SK-N-SH treated with all-trans-retinoic acid at 6 μM for 48 hours (cell line): Measurements from ENCODE around the gene SPATA33.
"Not testable (repeated sequence)": the region's sequence is repeated elsewhere in the genome, so short reads cannot be mapped to it uniquely, and the experiment has no call there.

Experiments
- ATAC-seq: fragments of 200-7000 bp; cut with Tn5 transposase; 3 replicates; pipeline ENCODE4 v1.9.1; 2020; ENCODE audit warnings: mild to moderate bottlenecking, moderate library complexity
- ARNTL ChIP-seq: fragments of 450-650 bp; formaldehyde crosslinking; IDR thresholded peaks from 2 replicates; pipeline ENCODE4 v1.5.0; 2020; ENCODE audit warnings: low read depth, mild to moderate bottlenecking, moderate library complexity, borderline replicate concordance
- BACH2 ChIP-seq: fragments of 250-450 bp; sonication (Bioruptor Pico); IDR thresholded peaks from 2 replicates; pipeline ENCODE4 v1.9.0; 2021; ENCODE audit warnings: mild to moderate bottlenecking, borderline replicate concordance
- CSDC2 ChIP-seq: fragments of 250-450 bp; sonication (Bioruptor Pico); IDR thresholded peaks from 2 replicates; pipeline ENCODE4 v1.5.0; 2020; ENCODE audit warnings: mild to moderate bottlenecking, moderate library complexity
- CSRNP3 ChIP-seq: fragments of 250-450 bp; sonication (Bioruptor Pico); IDR thresholded peaks from 2 replicates; pipeline ENCODE4 v1.5.1; 2021; ENCODE audit warnings: mild to moderate bottlenecking, moderate library complexity
- ESRRG ChIP-seq: fragments of 250-450 bp; sonication (Bioruptor Pico); IDR thresholded peaks from 2 replicates; pipeline ENCODE4 v1.6.1; 2021; ENCODE audit warnings: mild to moderate bottlenecking
- GLIS3 ChIP-seq: fragments of 250-450 bp; sonication (Bioruptor Pico); IDR thresholded peaks from 2 replicates; pipeline ENCODE4 v1.5.0; 2020; ENCODE audit warnings: mild to moderate bottlenecking, moderate library complexity
- OSR1 ChIP-seq: fragments of 250-450 bp; sonication (Bioruptor Pico); IDR thresholded peaks from 2 replicates; pipeline ENCODE4 v1.8.0; 2022; ENCODE audit warnings: moderate library complexity, mild to moderate bottlenecking, inconsistent platforms
- POU6F1 ChIP-seq: fragments of 250-450 bp; sonication (Bioruptor Pico); IDR thresholded peaks from 2 replicates; pipeline ENCODE4 v1.8.0; 2021; ENCODE audit warnings: low read depth, mild to moderate bottlenecking, moderate library complexity, borderline replicate concordance
- PPARA ChIP-seq: fragments of 250-450 bp; sonication (Bioruptor Pico); IDR thresholded peaks from 2 replicates; pipeline ENCODE4 v1.5.0; 2020; ENCODE audit warnings: mild to moderate bottlenecking, borderline replicate concordance
- RARB ChIP-seq: fragments of 250-450 bp; sonication (Bioruptor Pico); IDR thresholded peaks from 2 replicates; pipeline ENCODE4 v1.8.0; 2021; ENCODE audit warnings: mild to moderate bottlenecking, moderate library complexity
- SNAI2 ChIP-seq: fragments of 250-450 bp; sonication (Bioruptor Pico); IDR thresholded peaks from 2 replicates; pipeline ENCODE4 v1.5.0; 2020; ENCODE audit warnings: mild to moderate bottlenecking, moderate library complexity
- TCF4 ChIP-seq: fragments of 250-450 bp; sonication (Bioruptor Pico); IDR thresholded peaks from 2 replicates; pipeline ENCODE4 v1.8.0; 2021; ENCODE audit warnings: mild to moderate bottlenecking, moderate library complexity, borderline replicate concordance
- TOX ChIP-seq: fragments of 250-450 bp; sonication (Bioruptor Pico); IDR thresholded peaks from 2 replicates; pipeline ENCODE4 v1.8.0; 2021; ENCODE audit warnings: mild to moderate bottlenecking, moderate library complexity, borderline replicate concordance
- ZC3H10 ChIP-seq: fragments of 250-450 bp; sonication (Bioruptor Pico); IDR thresholded peaks from 2 replicates; pipeline ENCODE4 v1.5.1; 2021; ENCODE audit warnings: mild to moderate bottlenecking, moderate library complexity
- ZFP3 ChIP-seq: fragments of 250-450 bp; sonication (Bioruptor Pico); IDR thresholded peaks from 2 replicates; pipeline ENCODE4 v1.5.0; 2020; ENCODE audit warnings: mild to moderate bottlenecking, moderate library complexity
- ZFP30 ChIP-seq: fragments of 450-650 bp; formaldehyde crosslinking; IDR thresholded peaks from 2 replicates; pipeline ENCODE4 v1.5.0; 2022; ENCODE audit warnings: mild to moderate bottlenecking, moderate library complexity
- ZNF565 ChIP-seq: fragments of 450-650 bp; formaldehyde crosslinking; conservative IDR thresholded peaks from 2 replicates; pipeline ENCODE4 v1.5.0; 2020; ENCODE audit warnings: low read depth, mild to moderate bottlenecking, moderate library complexity
- ZNF70 ChIP-seq: fragments of 450-650 bp; formaldehyde crosslinking; IDR thresholded peaks from 2 replicates; pipeline ENCODE4 v1.5.0; 2020; ENCODE audit warnings: mild to moderate bottlenecking, moderate library complexity
- ZNF8 ChIP-seq: fragments of 450-650 bp; formaldehyde crosslinking; IDR thresholded peaks from 2 replicates; pipeline ENCODE4 v1.5.0; 2020; ENCODE audit warnings: mild to moderate bottlenecking, moderate library complexity
- TF ChIP-seq, protein P1 (sequence below): fragments of 250-450 bp; sonication (Bioruptor Pico); IDR thresholded peaks from 2 replicates; pipeline ENCODE4 v1.8.0; 2020; ENCODE audit warnings: mild to moderate bottlenecking, moderate library complexity, borderline replicate concordance
- TF ChIP-seq, protein P2 (sequence below): fragments of 250-450 bp; sonication (Bioruptor Pico); IDR thresholded peaks from 2 replicates; pipeline ENCODE4 v1.5.0; 2020; ENCODE audit warnings: mild to moderate bottlenecking, moderate library complexity

The SPATA33 gene

DNA sequence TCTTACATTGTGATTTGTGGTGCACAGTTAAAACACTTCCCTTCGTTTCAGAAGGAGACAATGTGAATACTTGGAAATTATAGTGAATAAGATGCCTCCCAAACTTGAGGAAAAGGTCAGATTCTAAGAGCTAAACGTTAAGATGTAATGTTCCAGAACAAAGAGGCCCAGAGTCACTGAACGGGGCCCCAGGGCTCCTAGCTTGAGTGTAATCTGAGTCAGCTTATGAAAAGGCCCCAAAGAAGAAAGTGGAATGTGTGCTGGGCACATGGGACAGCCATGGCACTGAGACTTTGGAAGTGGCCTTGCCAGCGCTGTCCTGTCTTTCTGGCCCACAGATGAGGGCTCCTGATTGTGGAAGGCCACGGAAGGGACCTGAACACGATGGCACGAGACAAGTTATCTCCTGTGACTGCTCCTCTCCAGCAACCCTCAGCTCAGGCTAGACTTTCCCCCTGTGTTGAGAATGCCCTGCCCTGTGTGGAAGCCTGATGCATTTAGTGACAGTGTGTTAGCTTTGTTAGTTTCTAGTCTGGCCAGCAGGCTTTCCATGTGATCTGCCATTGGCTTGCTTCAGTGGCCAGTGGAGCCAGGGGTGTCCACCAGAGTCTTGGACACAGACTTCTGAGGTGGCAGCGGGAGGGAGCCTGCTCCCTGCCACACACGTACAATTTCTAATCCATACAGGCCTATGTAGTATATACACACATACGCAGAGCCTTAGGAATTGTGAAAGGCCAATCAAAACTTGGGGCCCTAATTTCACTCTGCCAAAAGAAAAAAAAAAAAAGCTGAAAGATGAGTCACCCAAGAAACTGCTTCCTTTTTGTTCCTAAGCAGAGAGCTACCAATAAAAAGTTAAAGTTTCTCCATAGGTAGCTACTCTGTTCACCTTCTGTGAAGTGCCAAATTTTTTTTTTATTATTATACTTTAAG is 13.1 kb downstream of the SPATA33 start:
- ATAC-seq: peak; percentile 67
- TF ChIP-seq OSR1 (no peak), ARNTL (CRISPR knock-in tag) (no peak), ZC3H10 (CRISPR knock-in tag) (no peak), ZNF565 (CRISPR knock-in tag) (no peak), SNAI2 (CRISPR knock-in tag) (no peak), PPARA (CRISPR knock-in tag) (no peak), ZNF8 (CRISPR knock-in tag) (no peak), POU6F1 (CRISPR knock-in tag) (no peak), TOX (CRISPR knock-in tag) (no peak), GLIS3 (no peak), CSRNP3 (CRISPR knock-in tag) (no peak), ZFP30 (no peak), TCF4 (CRISPR knock-in tag) (no peak), RARB (CRISPR knock-in tag) (no peak), ZNF70 (CRISPR knock-in tag) (no peak)
- TF ChIP-seq, protein P1, sequence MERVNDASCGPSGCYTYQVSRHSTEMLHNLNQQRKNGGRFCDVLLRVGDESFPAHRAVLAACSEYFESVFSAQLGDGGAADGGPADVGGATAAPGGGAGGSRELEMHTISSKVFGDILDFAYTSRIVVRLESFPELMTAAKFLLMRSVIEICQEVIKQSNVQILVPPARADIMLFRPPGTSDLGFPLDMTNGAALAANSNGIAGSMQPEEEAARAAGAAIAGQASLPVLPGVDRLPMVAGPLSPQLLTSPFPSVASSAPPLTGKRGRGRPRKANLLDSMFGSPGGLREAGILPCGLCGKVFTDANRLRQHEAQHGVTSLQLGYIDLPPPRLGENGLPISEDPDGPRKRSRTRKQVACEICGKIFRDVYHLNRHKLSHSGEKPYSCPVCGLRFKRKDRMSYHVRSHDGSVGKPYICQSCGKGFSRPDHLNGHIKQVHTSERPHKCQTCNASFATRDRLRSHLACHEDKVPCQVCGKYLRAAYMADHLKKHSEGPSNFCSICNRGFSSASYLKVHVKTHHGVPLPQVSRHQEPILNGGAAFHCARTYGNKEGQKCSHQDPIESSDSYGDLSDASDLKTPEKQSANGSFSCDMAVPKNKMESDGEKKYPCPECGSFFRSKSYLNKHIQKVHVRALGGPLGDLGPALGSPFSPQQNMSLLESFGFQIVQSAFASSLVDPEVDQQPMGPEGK (CRISPR knock-in tag): no peak
- TF ChIP-seq, protein P2, sequence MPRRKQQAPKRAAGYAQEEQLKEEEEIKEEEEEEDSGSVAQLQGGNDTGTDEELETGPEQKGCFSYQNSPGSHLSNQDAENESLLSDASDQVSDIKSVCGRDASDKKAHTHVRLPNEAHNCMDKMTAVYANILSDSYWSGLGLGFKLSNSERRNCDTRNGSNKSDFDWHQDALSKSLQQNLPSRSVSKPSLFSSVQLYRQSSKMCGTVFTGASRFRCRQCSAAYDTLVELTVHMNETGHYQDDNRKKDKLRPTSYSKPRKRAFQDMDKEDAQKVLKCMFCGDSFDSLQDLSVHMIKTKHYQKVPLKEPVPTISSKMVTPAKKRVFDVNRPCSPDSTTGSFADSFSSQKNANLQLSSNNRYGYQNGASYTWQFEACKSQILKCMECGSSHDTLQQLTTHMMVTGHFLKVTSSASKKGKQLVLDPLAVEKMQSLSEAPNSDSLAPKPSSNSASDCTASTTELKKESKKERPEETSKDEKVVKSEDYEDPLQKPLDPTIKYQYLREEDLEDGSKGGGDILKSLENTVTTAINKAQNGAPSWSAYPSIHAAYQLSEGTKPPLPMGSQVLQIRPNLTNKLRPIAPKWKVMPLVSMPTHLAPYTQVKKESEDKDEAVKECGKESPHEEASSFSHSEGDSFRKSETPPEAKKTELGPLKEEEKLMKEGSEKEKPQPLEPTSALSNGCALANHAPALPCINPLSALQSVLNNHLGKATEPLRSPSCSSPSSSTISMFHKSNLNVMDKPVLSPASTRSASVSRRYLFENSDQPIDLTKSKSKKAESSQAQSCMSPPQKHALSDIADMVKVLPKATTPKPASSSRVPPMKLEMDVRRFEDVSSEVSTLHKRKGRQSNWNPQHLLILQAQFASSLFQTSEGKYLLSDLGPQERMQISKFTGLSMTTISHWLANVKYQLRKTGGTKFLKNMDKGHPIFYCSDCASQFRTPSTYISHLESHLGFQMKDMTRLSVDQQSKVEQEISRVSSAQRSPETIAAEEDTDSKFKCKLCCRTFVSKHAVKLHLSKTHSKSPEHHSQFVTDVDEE (CRISPR knock-in tag): no peak

- ATAC-seq: not testable (repeated sequence)
These were observed 13.9 kb downstream of the SPATA33 start for GRCh38 chr16:89671565-89671964.

GRCh38 chr16:89672177-89672941 is 14.7 kb downstream of the SPATA33 start:
- ATAC-seq: no peak
- TF ChIP-seq PPARA (CRISPR knock-in tag): no peak
- TF ChIP-seq GLIS3: no peak
- TF ChIP-seq ZFP3 (CRISPR knock-in tag): no peak
- TF ChIP-seq, protein P1 (CRISPR knock-in tag): no peak
- no peak for TF ChIP-seq CSDC2 (CRISPR knock-in tag)
- no peak for TF ChIP-seq CSRNP3 (CRISPR knock-in tag)
- no peak for TF ChIP-seq SNAI2 (CRISPR knock-in tag)
- TF ChIP-seq ZC3H10 (CRISPR knock-in tag): no peak
- TF ChIP-seq ESRRG: no peak
- no peak for TF ChIP-seq TOX (CRISPR knock-in tag)
- TF ChIP-seq ZNF8 (CRISPR knock-in tag): no peak
- TF ChIP-seq POU6F1 (CRISPR knock-in tag): no peak
- TF ChIP-seq ZNF70 (CRISPR knock-in tag): no peak
- no peak for TF ChIP-seq BACH2
- no peak for TF ChIP-seq ARNTL (CRISPR knock-in tag)
